ENCODE measurements around the gene C16orf95.
A peak's percentile ranks its signal among the peaks of the same experiment; 100 is the strongest.
"Not testable (repeated sequence)": the region's sequence is repeated elsewhere in the genome, so short reads cannot be mapped to it uniquely, and the experiment has no call there.

The C16orf95 gene

DNA sequence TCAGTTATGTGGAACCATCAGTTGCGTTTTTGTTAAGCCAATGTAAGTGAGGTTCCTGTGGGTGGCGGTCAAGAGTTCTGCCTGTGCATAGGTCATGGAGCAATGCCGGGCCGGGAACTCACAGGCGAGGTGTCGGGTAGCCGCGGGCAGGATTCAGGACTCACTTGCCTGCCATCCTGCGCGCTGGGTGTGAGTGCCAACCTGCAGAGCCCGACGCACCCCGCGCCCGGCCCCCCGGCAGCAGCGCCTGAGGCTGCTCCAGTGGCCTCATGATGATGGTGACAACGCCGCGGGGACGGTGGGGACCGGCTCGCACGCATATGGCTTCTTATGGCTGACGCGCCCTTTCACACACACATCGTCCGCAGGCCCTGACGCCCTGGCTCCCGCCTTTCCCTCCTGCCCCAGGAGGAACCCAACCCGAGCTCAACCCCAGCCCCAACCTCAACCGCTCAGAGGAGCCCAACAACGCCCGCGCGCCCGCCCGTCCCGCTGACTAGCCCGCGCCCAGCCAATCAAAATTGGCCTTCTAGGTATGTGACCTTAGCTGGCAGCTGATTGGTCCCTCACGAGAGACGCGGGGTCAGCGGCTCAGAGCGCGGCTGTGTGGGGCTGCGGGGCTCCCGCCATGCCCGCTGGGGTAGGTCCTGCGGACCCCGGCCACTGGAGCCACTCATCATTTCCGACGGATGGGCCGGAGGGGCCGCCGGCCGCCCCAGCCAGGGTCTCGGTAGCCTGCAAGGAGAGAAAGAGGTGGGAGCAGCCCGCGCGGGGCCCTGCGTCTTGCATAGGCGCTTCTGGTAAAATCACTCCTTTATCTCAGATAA lies at the start of gene C16orf95:
C16orf95 (minus strand) TSS at position 470 of the 827 bp plus-strand sequence; CDS start at position 320, 150 bp downstream.
- DNase-seq (ENCODE audit: low read depth), result peak; percentile 91

DNA sequence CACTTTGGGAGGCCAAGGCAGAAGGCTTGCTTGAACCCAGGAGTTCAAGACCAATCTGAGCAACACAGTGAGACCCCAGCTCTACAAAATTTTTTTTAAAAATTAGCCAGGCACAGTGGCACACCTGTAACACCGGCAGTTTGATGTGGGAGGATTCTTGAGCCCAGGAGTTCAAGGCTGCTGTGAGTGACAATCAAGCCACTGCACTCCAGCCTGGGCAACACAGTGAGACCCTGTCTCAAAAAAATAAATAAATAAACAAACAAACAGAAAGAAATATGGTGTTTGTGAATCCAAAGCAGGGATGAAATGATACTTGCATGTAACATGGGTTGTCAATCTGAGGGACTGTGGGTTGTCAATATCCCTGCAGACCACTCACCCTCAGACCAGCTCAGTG lies 49.7 kb upstream of the C16orf95 start:
- DNase-seq (ENCODE audit: low read depth), result no peak

- DNase-seq (ENCODE audit: low read depth), result no peak
Observed at GRCh38 chr16:87366288-87366687, 49.1 kb upstream of the C16orf95 start.

- no peak for DNase-seq (ENCODE audit: low read depth)
Observed at GRCh38 chr16:87365021-87365713, 48.0 kb upstream of the C16orf95 start.

DNA sequence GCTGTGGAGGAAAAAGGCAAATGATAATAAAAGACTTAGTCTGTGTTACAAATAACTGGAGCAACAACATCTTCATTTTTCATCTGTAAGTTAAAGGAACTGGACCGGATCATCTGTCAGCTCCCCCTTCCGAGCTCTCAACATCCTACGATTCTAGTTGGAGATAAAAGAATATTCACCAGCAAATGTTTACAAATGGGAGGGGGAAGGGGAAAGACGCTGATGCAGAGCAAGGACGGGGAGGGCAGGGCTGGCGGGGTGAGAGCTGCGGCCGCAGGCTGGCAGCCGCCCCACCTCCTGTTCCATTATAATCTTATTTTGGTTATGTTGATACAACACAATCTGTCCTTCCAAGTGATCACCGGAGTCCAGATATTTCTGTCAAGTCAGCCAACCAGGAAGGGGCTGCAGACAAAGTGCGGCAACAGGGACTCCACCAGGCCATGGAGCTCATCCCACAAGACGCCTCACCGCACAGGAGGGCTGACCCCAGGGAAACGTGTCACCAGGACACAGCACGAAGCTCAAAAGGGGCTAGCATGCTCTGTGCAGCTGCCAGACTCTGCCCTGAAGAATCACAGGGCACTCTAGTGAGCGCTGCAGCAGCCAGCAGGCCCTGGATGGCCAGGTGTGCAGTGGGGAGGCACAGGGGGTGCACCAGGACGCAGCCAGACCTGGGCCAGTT lies 46.7 kb upstream of the C16orf95 start:
- no peak for DNase-seq (ENCODE audit: low read depth)

DNA sequence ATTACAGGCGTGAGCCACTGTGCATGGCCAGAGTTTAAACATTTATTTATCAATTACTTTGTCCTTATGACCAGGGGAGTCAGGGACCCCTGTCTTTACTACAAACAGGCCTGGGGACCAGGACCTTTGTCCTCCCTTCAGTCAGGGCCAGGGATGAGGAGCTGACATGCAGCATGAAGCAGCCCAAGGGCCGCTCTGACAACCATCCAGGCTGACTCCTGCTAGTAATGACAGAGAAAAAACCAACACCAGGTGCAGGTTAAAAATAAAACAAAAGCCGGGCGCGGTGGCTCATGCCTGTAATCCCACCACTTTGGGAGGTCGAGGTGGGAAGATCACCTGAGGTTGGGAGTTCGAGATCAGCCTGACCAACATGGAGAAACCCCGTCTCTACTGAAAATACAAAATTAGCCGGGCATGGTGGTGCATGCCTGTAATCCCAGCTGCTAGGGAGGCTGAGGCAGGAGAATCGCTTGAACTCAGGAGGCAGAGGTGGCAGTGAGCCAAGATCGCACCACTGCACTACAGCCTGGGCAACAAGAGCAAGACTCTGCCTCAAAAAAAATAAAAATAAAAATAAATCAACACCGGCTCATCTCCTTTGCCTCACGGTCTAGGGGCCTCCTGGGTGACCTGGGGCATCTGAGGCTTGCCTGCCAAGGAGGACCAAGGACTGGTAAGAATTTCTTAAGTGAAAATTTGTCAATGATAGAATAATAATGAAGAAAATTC lies 45.8 kb upstream of the C16orf95 start:
- not testable (repeated sequence) for DNase-seq (ENCODE audit: low read depth)

- DNase-seq (ENCODE audit: low read depth), result no peak
Observed at GRCh38 chr16:87361916-87362619, 44.9 kb upstream of the C16orf95 start.

DNA sequence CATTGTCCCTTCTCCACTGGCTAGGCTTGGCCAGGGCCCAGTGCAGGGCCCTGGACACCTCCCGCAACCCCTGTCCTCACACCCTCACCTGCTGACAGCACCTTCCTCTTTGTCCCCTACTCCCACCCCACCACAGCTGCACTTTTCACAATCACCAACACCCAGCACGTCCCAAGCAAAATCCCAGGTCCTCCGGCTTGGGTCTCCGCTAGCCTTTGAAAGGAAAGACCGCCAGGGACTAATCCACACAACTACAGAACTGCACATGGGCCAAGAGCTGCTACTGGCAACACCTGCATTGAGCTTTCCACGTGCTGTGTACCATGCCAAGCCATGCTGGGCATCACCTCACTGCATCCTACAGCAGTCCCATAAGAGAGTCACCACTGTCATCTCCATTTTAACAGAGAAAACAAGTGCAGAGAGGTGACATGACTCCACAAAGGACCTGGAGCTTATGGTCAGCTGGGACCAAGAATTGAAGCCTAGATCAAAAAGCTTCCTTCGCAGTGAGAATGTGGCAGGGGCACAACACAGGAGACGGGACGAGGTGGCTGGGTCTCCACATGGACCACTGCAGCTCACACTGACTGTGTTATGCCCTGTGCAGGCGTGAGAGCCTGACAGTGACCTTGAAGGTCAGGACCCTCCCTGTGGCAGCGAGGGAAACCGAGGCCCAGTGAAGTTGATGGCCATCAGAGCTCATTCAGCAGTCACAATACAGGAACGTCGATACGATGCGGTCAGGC lies 43.8 kb upstream of the C16orf95 start:
- DNase-seq (ENCODE audit: low read depth), result no peak

- DNase-seq (ENCODE audit: low read depth), result no peak
Observed at GRCh38 chr16:87359121-87359520, 41.9 kb upstream of the C16orf95 start.

GRCh38 chr16:87358696-87359095 lies 41.5 kb upstream of the C16orf95 start:
- no peak for DNase-seq (ENCODE audit: low read depth)

DNA sequence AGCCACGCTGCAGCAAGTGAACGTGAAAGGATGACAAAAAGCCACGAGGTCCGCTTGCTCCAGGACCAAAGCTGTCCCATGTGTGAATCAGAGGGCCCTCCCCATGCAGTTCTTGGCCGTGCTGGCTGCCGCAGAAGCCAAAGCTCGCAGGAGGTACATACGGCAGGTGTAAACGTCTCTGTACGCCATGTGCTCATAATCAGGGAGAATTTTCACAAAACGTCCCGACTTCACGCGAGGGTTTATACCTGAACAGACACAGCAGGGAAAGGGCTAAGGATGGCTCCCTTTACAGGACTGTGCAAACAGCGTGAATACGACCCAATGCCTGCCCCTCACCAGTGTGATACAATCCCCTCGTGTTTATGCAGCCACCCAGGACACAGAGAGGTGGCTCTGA lies 41.1 kb upstream of the C16orf95 start:
- no peak for DNase-seq (ENCODE audit: low read depth)

GRCh38 chr16:87356491-87356853 lies 39.3 kb upstream of the C16orf95 start:
- no peak for DNase-seq (ENCODE audit: low read depth)

DNA sequence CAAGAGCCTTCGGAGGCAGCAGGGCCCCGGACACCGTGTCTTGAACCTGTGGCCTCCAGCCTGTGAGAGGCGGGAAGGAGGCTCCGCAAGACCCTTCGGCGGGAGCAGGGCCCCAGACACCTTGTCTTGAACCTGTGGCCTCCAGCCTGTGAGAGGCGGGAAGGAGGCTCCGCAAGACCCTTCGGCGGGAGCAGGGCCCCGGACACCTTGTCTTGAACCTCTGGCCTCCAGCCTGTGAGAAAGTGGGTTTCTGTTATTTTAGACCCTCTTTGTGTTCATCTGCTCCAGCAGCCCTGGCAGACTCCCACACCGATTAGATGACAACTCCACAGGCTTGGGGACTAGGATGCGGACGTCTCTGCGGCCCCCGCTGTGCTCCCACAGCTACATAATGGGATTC lies 36.4 kb upstream of the C16orf95 start:
- DNase-seq (ENCODE audit: low read depth), result no peak

DNA sequence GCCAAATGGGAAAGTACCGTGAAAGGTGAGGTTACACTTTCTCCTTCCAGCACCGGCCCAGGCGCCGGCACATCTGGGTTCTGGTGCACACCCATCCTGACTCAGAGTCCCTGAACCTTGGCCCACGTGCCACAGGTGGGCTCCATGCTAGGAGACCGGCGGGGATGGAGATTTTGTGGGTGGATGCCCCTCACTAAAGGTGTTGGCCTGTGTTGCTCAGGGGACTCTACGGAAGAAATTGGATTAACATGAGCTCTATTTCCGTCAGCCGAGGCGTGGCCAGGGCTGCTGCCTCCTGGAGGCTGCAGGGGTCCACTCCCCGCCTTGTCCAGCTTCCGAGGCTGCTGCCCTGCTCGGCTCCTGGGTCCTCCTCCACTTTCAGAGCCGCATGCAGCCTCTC lies 35.6 kb upstream of the C16orf95 start:
- DNase-seq (ENCODE audit: low read depth), result no peak

- peak; percentile 3 for DNase-seq (ENCODE audit: low read depth)
Observed at GRCh38 chr16:87351320-87351698, 34.1 kb upstream of the C16orf95 start.

DNA sequence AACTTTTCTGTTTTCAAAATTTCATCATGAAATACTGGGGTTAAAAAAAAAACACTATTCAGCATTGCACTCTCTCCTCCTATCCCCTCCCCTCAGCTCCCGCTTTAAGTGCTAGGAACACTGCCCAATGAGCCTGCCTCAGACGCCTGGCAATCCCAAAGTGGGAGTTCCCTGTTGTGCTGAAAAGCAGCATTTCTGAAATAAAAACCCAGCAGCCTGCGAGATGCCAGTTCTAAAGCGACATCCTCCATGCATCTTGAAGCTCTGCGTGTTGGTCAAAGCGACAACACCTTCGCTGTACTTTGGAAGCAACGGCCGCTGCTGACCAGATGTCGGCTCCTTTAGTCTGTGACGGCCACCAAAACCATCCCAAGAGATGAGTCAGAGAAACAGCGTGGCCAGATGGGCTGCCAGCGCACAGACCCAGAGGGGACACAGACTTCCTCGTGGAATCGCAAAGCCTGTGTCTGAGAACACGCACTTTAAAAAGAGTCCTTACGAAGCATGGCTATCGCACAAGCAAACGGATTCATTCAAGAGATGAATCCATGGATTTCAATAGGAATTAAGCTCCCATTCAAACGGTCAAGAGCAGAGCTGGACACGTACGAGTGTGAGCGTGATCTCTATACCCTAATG lies 33.6 kb upstream of the C16orf95 start:
- DNase-seq (ENCODE audit: low read depth), result peak; percentile 43

DNA sequence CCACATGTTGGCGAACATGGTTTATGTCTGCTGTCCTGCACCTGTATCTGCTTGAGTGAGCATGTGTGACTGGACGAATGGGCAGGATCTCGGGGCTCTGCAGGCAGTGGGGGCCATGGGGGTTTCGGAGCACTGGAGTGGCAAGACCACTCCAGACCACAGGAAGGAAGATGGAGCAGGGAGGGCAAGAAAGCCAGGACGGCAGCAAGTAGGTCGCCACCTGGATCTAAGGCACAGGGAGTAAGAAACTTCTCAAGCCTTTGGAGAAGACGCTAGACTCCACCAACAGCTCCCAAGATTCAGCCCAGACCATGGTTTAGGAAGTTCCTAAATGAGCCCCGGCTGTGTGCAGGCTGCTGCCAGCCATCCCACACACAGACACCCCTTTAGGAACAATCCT lies 32.8 kb upstream of the C16orf95 start:
- no peak for DNase-seq (ENCODE audit: low read depth)

DNA sequence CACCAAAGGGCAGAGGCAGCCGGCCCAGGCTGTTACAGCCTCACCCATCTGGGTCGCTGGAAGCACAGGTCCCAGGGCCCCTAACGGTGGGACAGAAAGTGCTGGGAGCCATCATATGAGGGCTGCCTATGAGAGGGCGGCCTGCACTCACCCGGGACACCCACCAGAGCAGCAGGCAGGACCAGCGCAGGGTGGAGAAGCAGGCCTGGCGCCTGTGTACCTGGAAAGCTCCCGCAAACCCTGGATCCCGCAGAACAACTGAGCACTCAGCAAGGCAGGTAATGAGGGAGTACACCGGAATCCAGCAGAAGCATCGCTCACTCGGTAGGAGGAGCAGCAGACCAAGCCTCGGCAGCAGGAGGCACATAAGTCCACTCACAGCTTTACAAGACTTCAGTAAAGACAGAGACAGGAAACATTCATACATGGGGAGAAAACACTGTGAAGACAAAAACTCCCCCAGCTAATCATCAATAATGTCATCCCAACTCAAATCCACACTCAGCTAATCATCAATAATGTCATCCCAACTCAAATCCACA lies 31.5 kb upstream of the C16orf95 start:
- DNase-seq (ENCODE audit: low read depth), result no peak

DNA sequence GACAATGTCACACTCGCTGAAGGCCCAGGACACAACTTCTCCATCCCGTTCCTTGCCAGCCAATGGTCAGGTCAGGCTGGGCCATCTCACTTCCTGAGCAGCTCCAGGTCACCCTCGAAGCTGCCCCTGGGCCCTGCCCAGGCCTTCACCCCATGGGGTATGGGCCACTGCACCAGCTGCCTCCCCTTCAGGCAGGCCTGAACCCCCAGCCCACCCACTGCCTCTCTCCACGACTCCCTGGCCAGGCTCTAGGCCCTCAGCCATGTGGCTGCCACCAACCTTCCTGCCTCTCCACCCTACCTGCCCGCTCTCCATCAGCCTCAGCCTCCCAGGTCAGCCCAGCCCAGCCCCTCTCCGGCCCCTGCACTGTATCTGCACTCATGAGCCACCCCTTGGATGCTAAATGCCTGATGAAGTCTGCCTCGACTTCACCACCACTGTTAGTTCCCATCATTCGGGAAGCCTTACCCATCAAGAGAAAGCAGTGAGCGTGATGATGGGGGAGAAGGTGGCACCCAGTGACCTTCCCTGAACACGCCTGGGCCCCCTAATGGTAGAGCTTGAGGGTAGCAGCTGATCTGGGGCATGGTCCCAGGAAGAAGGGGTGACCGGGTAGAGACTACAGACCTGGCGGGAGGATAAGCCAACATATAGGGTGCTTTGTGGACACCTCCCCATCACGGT lies 30.9 kb upstream of the C16orf95 start:
- DNase-seq (ENCODE audit: low read depth), result no peak

Measured in GM04504 (cell line).